ENCODE measurements around the gene TPM4.
"Not testable (repeated sequence)": the region's sequence is repeated elsewhere in the genome, so short reads cannot be mapped to it uniquely, and the experiment has no call there.

The TPM4 gene

GRCh38 chr19:16098821-16099220, 22.5 kb downstream of the TPM4 start:
- no peak for DNase-seq (ENCODE audit: low read depth)

- DNase-seq (ENCODE audit: low read depth): not testable (repeated sequence)
These were observed 23.1 kb downstream of the TPM4 start for GRCh38 chr19:16099314-16099965.

DNA sequence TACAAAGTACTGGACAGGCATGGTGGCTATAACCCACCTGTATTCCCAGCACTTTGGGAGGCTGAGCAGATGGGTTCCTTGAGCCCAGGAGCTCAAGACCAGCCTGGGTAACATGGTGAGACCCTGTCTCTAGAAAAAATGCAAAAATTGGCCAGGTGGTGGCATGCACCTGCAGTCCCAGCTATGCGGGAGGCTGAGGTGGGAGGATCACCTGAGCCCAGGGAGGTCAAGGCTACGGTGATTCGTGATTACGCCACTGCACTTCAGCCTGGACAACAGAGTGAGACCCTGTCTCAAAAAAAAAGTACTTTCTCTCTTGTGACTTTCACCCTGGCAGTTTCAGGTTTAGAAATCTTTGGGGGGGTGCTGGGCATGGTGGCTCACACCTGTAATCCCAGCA, 24.2 kb downstream of the TPM4 start:
- no peak for DNase-seq (ENCODE audit: low read depth)

DNA sequence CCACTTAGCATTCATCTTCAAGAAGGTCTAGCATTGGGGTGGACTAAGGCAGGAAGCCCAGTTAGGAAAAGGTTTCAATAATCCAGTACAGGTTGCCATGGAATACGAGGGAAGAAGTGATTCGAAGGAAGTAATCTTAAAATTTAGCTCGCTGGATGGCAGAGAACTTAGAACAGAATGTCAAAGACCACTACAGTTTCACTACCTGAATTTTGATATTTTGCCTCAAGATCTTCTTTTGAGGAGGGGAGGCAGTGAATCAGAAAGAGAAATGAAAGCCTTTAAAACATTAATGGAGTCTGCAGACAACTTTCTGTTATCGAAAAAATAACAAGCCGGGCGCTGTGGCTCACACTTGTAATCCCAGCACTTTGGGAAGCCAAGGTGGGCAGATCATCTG, 28.4 kb downstream of the TPM4 start:
- DNase-seq (ENCODE audit: low read depth): no peak

GRCh38 chr19:16106121-16106520, 29.8 kb downstream of the TPM4 start:
- no peak for DNase-seq (ENCODE audit: low read depth)

- peak; percentile 98 for DNase-seq (ENCODE audit: low read depth)
These were observed 35.0 kb downstream of the TPM4 start, which contains the start of gene RAB8A for GRCh38 chr19:16111160-16111908. TSS of gene RAB8A (plus strand) at chr19:16111889. CDS start at chr19:16111902, 13 bp downstream.

DNA sequence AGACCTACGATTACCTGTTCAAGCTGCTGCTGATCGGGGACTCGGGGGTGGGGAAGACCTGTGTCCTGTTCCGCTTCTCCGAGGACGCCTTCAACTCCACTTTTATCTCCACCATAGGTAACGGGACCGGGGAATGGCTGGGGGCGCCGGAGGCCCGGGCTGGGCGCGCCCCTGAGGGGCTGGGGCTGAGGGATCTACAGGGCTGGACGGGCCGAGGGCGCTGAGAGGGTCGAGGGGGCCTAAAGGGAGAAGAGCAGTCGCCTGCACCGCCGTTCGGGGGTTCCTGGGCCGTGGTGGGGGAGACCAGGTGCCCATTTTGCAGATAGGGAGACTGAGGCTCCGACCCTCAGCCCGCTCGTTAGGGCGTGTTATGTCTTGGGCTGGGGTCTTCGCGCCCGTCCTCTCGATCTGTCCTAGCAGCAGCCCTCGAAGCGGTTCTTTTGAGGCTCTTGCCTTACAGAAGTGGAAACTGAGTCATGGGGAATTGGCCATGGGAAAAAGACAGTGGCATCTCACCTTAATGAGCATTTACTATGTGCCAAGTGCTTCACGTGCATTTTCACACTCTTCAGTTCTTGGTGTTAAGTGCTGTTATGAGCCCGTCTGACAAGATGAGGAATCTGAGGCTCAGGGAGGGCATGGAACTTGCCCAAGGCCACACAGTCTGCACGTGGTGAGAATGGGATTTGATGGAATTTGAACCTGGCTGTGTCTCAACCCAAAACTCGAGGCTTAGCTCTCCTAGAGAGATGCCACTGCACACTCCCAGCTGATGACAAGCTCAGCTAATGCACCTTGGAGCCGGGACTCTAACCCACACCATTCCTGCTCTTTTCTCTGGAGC, 35.8 kb downstream of the TPM4 start:
- no peak for DNase-seq (ENCODE audit: low read depth)

DNA sequence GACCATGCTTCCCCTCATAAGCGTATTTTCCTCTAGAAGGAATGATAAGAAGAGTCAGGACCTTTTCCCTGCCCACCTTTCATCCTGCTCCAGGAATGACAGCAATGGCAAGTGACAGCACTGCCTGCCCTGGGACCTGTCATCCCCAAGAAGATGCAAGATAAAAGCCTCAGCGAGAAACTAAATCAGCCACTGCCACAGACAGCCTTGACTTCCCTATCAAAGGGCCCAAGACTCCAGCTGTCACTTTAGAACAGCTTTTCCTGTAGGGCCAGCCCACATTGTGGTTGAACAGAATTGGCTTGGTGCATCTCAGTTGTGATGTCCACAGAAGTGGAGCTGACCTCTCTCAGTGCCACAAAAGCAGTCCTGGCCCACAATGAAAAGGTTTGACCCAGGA, 36.5 kb downstream of the TPM4 start:
- no peak for DNase-seq (ENCODE audit: low read depth)

DNA sequence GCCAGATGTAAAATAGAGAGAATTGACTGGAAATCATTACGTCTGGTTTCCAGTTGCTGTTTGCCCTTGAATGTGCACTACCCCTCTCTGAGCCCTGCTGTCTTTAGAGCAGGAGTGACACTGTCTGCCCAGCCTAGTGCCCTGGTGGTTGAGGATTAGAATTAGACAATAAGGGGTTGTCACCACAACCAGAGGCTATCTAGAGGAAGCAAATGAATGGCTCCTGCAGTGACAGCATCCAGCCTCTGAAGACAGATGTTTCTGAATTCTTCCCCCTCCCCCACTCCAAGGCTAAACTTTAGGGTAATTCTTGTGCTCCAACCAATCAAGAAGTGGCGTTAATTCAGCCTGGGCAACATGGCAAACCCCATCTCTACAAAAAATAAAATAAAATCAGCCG, 37.4 kb downstream of the TPM4 start:
- DNase-seq (ENCODE audit: low read depth): no peak

GRCh38 chr19:16115301-16116039, 39.2 kb downstream of the TPM4 start:
- no peak for DNase-seq (ENCODE audit: low read depth)

- no peak for DNase-seq (ENCODE audit: low read depth)
These were observed 39.8 kb downstream of the TPM4 start for GRCh38 chr19:16116067-16116466.

- DNase-seq (ENCODE audit: low read depth): no peak
These were observed 41.3 kb downstream of the TPM4 start for GRCh38 chr19:16117594-16118033.

DNA sequence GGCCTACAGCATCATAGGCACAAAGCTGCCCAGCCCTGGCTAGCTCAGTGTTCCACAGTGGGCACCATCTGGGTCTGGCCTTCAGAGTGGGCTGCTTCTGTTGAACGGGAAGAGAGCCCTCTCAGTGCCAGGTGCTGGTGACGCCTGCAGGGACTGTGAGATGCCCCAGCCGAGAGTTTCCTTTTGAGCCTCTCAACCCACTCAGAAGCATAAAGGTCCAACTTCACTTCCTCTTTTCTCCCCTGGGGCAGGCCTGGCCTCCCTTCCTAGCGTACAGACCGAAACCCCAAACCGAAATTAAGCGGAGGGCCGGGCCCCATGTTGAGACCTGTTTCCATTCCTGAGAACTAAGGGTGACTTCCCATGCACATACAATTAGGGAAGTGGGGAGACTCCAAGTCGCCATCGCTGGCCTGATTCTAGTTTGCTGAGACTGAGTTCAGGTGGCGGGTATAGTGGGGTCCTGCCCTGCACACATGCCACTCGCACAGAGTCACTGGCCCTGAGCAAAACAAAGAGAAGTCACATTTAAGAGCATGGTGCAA, 42.3 kb downstream of the TPM4 start:
- peak; percentile 30 for DNase-seq (ENCODE audit: low read depth)

DNA sequence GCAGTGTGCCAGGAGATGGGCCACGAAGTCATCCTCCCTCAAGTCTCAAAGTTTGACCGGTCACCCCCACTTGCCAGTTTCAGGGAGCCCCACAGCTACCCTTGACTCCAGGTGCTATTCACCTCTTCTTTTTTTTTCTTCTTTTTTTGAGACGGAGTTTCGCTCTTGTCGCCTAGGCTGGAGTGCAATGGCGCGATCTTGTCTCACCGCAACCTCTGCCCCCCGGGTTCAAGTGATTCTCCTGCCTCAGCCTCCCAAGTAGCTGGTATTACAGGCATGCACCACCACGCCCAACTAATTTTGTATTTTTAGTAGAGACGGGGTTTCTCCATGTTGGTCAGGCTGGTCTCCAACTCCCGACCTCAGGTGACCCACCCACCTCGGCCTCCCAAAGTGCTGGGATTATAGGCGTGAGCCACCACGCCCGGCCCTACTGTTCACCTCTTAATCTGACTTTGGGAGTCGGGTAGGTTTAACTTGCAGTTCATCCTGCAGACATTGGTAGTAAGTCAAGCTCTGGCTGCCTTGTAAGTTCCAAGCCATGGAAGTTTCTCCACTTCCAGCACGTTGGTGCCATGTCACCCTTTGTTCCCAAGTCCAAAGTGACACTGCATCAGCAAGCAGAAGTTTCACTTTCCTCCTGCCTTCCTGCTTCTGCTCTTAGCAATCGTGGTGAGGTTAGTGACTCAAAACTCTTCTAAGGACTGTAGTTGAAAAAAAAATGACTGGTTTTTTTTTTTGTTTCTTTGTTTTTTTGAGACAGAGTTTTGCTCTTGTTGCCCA, 43.0 kb downstream of the TPM4 start:
- DNase-seq (ENCODE audit: low read depth): not testable (repeated sequence)

DNA sequence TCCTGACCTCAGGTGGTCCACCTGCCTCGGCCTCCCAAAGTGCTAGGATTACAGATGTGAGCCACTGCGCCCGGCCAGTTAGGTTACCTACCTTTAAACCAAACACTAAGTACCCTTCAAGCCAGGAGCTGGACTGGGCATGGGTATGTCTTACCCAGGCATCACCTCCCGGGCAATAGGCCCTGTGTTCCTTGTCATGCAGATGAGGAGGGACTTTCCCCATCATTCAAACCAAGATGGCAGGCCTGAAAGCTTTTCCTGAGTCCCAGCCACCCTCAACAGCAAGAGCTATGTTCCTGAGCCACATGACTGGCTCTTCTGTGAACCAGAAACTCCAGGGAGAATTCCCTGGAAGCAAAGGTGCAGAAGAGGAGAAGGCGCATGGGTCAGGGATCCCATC, 44.8 kb downstream of the TPM4 start:
- DNase-seq (ENCODE audit: low read depth): no peak

DNA sequence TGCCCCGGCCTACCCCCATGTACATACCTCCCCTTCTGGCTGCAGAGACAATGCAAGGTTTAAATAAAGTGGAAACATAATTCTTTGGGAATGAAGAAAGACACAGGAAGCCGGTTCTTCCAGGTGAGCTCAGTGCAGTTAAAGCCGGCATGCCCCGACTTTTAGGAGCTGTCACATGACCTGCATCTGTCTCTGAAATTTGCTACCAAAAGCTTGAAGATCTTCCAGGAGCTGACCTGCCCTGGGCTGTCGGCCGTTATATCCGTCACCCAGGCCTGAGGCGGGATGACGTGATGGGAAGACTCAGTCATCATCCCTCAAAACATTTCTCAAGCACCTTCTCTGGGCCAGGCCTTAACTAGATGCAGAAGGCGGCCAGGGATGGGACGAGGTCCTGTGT, 45.7 kb downstream of the TPM4 start:
- no peak for DNase-seq (ENCODE audit: low read depth)

GRCh38 chr19:16124953-16125352, 48.7 kb downstream of the TPM4 start:
- no peak for DNase-seq (ENCODE audit: low read depth)

- DNase-seq (ENCODE audit: low read depth): no peak
These were observed 49.6 kb downstream of the TPM4 start for GRCh38 chr19:16125737-16126495.

GRCh38 chr19:16127080-16127479, 50.8 kb downstream of the TPM4 start:
- DNase-seq (ENCODE audit: low read depth): no peak

DNA sequence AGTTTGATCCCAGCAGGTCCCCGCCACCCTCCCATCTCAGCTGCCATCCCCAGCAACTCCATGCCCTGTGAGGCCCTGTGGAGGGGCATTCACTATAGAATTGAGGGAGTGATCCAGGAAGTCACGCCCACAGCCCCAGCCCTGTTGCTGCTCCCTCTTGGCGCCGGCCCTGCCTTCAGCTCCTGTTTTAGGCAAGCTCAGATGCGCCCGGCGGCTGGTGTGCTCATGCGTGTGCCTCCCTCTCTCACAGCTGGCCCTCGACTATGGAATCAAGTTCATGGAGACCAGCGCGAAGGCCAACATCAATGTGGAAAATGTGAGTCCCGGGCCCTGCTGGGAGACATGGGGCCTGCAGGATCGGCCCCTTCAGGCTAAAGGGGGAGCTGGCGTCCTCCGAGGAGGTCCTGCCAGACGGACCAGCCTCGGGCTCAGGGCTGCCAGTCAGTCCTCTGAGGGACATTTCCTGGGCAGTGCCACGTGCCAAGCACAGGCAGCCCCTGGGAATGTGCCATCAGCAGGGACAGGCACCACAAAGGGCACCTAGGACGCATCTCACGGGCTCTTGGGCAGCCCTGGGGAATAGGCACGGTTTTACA, 51.6 kb downstream of the TPM4 start:
- DNase-seq (ENCODE audit: low read depth): no peak

Data from stimulated activated CD8-positive, alpha-beta memory T cell treated with anti-CD3 and anti-CD28 coated beads, Interleukin-4, amount 100 ng/mL, for 24 hours (primary cell).